ENCODE measurements around the gene LCOR. TPM values are rescaled to one million over a fixed set of nuclear protein-coding genes. Genes with fewer than 3 reads are reported as not detected.

LCOR gene
- total and polyA plus RNA-seq, 8 donors: 2.0 to 61.3 (median 18.0) TPM

DNA sequence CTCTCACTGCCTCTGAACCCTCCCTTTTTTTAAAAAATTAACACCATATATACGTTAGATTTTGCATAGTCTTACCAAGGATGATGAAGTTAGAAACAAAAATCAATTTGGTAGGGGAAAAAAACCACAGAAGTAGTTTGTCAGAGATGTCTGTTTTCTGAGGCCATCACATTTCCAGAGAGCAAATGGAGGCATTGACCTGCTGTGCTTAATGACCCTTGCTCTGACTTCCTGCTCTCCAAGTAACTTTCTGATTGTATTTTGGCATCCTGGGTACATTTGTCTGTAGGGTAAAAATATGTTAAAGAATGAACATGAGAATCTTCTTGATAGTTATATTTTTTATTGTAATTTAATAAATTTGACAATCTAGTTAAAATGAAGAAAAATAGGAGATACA is 140.2 kb downstream of the LCOR start:
- Histone ChIP-seq H3K27ac (no peak overlapping the region), H3K9me3 (no peaks in the 10 kb centered on the region), H3K36me3 (no peaks in the 10 kb centered on the region), H3K27me3 (no peaks in the 10 kb centered on the region), H3K4me1 (no peaks in the 10 kb centered on the region), H3K4me3 (no peak overlapping the region)
- 91 to 97% (median 92%) methylated on average over 1 of the region's 1 CpG for WGBS, 5 donors
- TF ChIP-seq POLR2A (IDR thresholded peaks at IDR 0.05): no peak
- TF ChIP-seq, protein P1, sequence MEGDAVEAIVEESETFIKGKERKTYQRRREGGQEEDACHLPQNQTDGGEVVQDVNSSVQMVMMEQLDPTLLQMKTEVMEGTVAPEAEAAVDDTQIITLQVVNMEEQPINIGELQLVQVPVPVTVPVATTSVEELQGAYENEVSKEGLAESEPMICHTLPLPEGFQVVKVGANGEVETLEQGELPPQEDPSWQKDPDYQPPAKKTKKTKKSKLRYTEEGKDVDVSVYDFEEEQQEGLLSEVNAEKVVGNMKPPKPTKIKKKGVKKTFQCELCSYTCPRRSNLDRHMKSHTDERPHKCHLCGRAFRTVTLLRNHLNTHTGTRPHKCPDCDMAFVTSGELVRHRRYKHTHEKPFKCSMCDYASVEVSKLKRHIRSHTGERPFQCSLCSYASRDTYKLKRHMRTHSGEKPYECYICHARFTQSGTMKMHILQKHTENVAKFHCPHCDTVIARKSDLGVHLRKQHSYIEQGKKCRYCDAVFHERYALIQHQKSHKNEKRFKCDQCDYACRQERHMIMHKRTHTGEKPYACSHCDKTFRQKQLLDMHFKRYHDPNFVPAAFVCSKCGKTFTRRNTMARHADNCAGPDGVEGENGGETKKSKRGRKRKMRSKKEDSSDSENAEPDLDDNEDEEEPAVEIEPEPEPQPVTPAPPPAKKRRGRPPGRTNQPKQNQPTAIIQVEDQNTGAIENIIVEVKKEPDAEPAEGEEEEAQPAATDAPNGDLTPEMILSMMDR (IDR thresholded peaks at IDR 0.05): no peak
- TF ChIP-seq EP300 (IDR thresholded peaks at IDR 0.05): no peak
- no peak for TF ChIP-seq POLR2AphosphoS5 (IDR thresholded peaks at IDR 0.05)
- intact Hi-C loops (cut with DNase I; ENCODE audit: low total_unique reads): no loop called here
- DNase-seq: no peak

DNA sequence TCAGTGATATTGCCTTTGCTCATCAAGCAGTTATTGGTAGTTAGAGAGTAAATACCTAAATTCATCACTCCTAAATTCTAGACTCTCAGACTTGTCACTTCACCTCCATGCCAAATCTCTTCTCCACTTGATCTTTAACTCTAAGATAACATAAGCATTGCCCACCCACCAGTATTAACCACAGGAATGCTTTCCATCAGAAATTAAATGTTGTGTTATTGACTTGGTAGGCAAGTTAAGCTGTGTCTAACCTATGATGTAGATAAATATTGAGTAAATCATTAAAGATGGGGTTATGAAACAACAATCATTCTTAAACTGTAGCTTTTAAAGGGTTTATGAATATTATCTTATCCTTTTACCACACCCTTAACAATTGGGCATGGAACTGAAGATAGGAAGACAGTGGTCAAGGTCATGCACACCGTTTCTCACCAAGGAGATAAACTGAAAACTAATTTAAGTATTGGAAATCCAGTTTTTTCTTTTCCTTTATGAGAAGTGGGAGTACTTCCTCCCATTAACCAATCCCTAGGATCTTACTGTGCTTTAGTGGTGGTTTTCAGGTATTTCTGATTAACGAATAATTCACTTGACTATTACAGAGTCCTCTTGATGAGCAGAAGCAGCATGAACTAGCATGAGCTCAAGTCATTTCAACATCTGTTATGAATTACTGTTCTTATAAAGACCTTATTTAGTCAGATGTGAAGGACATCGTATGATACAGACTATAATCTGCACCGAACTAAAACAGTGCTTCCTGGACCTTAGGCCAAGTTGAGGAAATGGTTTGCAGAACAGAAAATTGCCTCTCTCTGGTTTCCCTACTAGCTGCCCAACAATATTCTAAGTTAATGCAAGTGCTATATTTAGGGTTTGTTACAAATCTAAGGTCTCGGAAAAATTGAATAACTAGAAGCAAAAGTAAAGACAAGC is 142.0 kb downstream of the LCOR start:
- DNase-seq: no peak

DNA sequence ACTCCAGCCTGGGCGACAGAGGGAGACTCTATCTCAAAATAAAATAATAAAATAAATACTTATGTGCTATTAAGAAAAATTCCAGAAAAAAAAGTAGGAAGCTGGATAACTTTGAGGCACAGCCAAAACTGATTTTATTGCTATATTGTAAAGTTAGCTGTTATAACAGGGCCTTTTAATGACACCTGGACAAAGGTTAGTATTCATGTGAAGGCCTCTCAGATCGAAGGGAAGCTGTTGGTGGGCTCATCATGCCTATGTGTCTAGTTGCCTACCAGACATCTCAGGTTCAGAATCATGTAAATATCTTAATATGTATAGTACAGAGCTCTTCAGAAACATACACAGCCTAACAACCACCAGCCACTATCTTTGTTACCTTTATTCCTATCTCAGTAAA is 143.0 kb downstream of the LCOR start:
- no peaks in the 10 kb centered on the region for H3K36me3 ChIP-seq
- H3K9me3 ChIP-seq: no peaks in the 10 kb centered on the region
- intact Hi-C loops (cut with DNase I; ENCODE audit: low total_unique reads): no loop called here
- TF ChIP-seq POLR2AphosphoS5 (IDR thresholded peaks at IDR 0.05) (no peak), POLR2A (IDR thresholded peaks at IDR 0.05) (no peak), EP300 (IDR thresholded peaks at IDR 0.05) (no peak)
- TF ChIP-seq, protein P1 (IDR thresholded peaks at IDR 0.05): no peak
- H3K27ac ChIP-seq: no peak overlapping the region
- H3K4me3 ChIP-seq: no peak overlapping the region
- 83 to 96% (median 90%) methylated on average over 2 of the region's 2 CpGs for WGBS, 5 donors
- no peaks in the 10 kb centered on the region for H3K27me3 ChIP-seq
- no peak for DNase-seq
- no peaks in the 10 kb centered on the region for H3K4me1 ChIP-seq

More for the DNA sequence above, 142.0 kb downstream of the LCOR start:
- Histone ChIP-seq H3K4me3 (no peak overlapping the region), H3K27me3 (no peaks in the 10 kb centered on the region), H3K4me1 (no peaks in the 10 kb centered on the region), H3K27ac (no peak overlapping the region), H3K36me3 (no peaks in the 10 kb centered on the region), H3K9me3 (no peaks in the 10 kb centered on the region)
- 69 to 73% (median 72%) methylated on average over 5 of the region's 5 CpGs for WGBS, 5 donors
- intact Hi-C loops (cut with DNase I; ENCODE audit: low total_unique reads): no loop called here
- no peak for TF ChIP-seq EP300 (IDR thresholded peaks at IDR 0.05)
- TF ChIP-seq POLR2A (IDR thresholded peaks at IDR 0.05): no peak

DNA sequence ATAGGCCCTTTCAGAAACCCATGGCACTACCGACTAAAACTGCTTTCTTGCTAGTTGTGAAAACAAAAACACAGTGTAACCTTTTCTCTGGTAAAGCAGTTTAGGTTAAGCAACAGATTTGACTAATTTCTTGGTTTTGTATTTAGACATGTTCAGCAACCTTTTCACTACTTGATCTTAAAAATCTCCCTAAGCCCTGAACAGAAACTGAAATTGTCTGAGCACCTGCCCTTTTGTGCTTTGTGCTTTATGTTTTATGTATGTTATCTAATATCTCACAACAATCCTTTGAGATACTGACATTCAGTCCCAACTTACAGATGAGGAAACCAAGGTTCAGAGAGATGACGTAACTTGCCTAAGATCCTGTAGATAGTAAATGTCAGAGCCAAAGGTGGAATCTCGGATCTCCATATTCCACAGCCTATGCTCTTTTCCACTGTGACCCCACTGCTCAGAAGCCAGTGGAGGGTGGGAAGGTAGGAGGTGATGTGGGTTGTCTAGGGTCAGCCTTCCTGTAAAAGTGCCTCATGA is 146.6 kb downstream of the LCOR start:
- DNase-seq: no peak
- Histone ChIP-seq H3K27me3 (no peaks in the 10 kb centered on the region), H3K9me3 (no peaks in the 10 kb centered on the region), H3K27ac (no peak overlapping the region), H3K4me1 (no peaks in the 10 kb centered on the region), H3K4me3 (no peak overlapping the region), H3K36me3 (peaks cover 11 to 29% (median 22%) of the 10 kb centered on the region in 4 donors)
- intact Hi-C loops (cut with DNase I; ENCODE audit: low total_unique reads): no loop called here
- WGBS, 5 donors: 80 to 89% (median 85%) methylated on average over 3 of the region's 3 CpGs
- TF ChIP-seq POLR2AphosphoS5 (IDR thresholded peaks at IDR 0.05): no peak
- TF ChIP-seq EP300 (IDR thresholded peaks at IDR 0.05): no peak
- TF ChIP-seq POLR2A (IDR thresholded peaks at IDR 0.05): no peak
- TF ChIP-seq, protein P1 (IDR thresholded peaks at IDR 0.05): no peak
